ENCODE data around the gene SH3YL1.

Gene SH3YL1

GRCh38 chr2:295090-295489 is 31.3 kb upstream of the SH3YL1 start:
- H3K4me3 ChIP-seq (replicated peaks in 1 of 2; ENCODE audit: low read depth in 2 of 2, low read length in 2 of 2): no peak overlapping the region
- no peak for DNase-seq (ENCODE audit: low read depth in 2 of 2)
- TF ChIP-seq CTCF (IDR thresholded peaks at IDR 0.05; ENCODE audit: low read depth, low read length): no peak

GRCh38 chr2:290090-290722 is 26.4 kb upstream of the SH3YL1 start:
- peak; percentile 82 to 84 for DNase-seq (ENCODE audit: low read depth in 2 of 2)
- TF ChIP-seq CTCF (IDR thresholded peaks at IDR 0.05; ENCODE audit: low read depth, low read length): peak; percentile 83
- peak overlapping the region; percentile 46 to 54 for H3K4me3 ChIP-seq (replicated peaks in 1 of 2; ENCODE audit: low read depth in 2 of 2, low read length in 2 of 2)

- TF ChIP-seq CTCF (IDR thresholded peaks at IDR 0.05; ENCODE audit: low read depth, low read length): no peak
- peak overlapping the region; percentile 46 to 54 for H3K4me3 ChIP-seq (replicated peaks in 1 of 2; ENCODE audit: low read depth in 2 of 2, low read length in 2 of 2)
- peak in 1 of 2 donors; percentile 9 for DNase-seq (ENCODE audit: low read depth in 2 of 2)
Measured at GRCh38 chr2:289362-290089, 25.7 kb upstream of the SH3YL1 start.

GRCh38 chr2:288758-289361 is 25.0 kb upstream of the SH3YL1 start:
- H3K4me3 ChIP-seq (replicated peaks in 1 of 2; ENCODE audit: low read depth in 2 of 2, low read length in 2 of 2): peak overlapping the region in 1 of 2 donors; percentile 54
- DNase-seq (ENCODE audit: low read depth in 2 of 2): no peak
- TF ChIP-seq CTCF (IDR thresholded peaks at IDR 0.05; ENCODE audit: low read depth, low read length): no peak

- DNase-seq (ENCODE audit: low read depth in 2 of 2): peak in 1 of 2 donors; percentile 12
- peak within 1 kb of the TSS; percentile 3 to 14 for H3K4me3 ChIP-seq (replicated peaks in 1 of 2; ENCODE audit: low read depth in 2 of 2, low read length in 2 of 2)
- no peak for TF ChIP-seq CTCF (IDR thresholded peaks at IDR 0.05; ENCODE audit: low read depth, low read length)
Measured at GRCh38 chr2:287911-288757, 24.3 kb upstream of the SH3YL1 start, which contains the start of gene ALKAL2. TSS of gene ALKAL2 (minus strand) at chr2:288091. CDS start at chr2:287835, 256 bp downstream.

- peak overlapping the region; percentile 3 to 14 for H3K4me3 ChIP-seq (replicated peaks in 1 of 2; ENCODE audit: low read depth in 2 of 2, low read length in 2 of 2)
- DNase-seq (ENCODE audit: low read depth in 2 of 2): peak; percentile 23 to 46
- TF ChIP-seq CTCF (IDR thresholded peaks at IDR 0.05; ENCODE audit: low read depth, low read length): no peak
Measured at GRCh38 chr2:287471-287885, 23.6 kb upstream of the SH3YL1 start.

Measured in cardiac fibroblast (primary cell).